Measurements from ENCODE around the gene NTNG2.

DNA sequence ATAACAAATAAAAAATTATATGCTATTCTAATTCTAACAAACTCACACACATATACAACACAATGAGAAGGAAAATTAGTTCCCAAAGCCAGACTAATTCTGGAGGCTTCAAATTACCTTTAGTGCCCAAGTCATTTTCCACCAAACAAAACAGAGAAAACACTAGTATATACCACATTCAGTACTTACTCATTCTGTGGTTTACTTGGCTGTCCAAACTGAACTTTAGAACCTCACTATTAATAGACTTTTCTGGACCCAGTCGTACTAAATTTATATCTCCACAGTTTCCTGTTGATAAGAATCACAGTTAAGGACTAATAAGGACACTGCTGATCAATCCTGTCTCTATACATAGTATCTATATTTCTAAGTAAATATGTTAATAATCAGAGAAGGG lies 126.5 kb downstream of the NTNG2 start:
- TF ChIP-seq ZNF331 (CRISPR knock-in tag; IDR thresholded peaks at IDR 0.05): no peak
- no peak for TF ChIP-seq SAP130 (CRISPR knock-in tag; IDR thresholded peaks at IDR 0.05; ENCODE audit: low read depth)
- TF ChIP-seq ATF7-NPFF (CRISPR knock-in tag; IDR thresholded peaks at IDR 0.05; ENCODE audit: low read depth): no peak
- TF ChIP-seq, protein P1, sequence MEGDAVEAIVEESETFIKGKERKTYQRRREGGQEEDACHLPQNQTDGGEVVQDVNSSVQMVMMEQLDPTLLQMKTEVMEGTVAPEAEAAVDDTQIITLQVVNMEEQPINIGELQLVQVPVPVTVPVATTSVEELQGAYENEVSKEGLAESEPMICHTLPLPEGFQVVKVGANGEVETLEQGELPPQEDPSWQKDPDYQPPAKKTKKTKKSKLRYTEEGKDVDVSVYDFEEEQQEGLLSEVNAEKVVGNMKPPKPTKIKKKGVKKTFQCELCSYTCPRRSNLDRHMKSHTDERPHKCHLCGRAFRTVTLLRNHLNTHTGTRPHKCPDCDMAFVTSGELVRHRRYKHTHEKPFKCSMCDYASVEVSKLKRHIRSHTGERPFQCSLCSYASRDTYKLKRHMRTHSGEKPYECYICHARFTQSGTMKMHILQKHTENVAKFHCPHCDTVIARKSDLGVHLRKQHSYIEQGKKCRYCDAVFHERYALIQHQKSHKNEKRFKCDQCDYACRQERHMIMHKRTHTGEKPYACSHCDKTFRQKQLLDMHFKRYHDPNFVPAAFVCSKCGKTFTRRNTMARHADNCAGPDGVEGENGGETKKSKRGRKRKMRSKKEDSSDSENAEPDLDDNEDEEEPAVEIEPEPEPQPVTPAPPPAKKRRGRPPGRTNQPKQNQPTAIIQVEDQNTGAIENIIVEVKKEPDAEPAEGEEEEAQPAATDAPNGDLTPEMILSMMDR (CRISPR knock-in tag; IDR thresholded peaks at IDR 0.05): no peak
- TF ChIP-seq PRPF4 (IDR thresholded peaks at IDR 0.05; ENCODE audit: low read depth, low read length, poor library complexity, severe bottlenecking): no peak
- no peak for TF ChIP-seq MTA3 (CRISPR knock-in tag; IDR thresholded peaks at IDR 0.05)
- TF ChIP-seq POLR2A (IDR thresholded peaks at IDR 0.05; ENCODE audit: insufficient read depth in 1 of 2, low read depth in 2 of 2, low read length in 2 of 2): no peak
- TF ChIP-seq NPAS2 (CRISPR knock-in tag; IDR thresholded peaks at IDR 0.05; ENCODE audit: borderline replicate concordance): no peak
- TF ChIP-seq TOE1 (CRISPR knock-in tag; IDR thresholded peaks at IDR 0.05): no peak

Measured in HepG2 (cell line).